Measurements from ENCODE around the gene ERC1.

GRCh38 chr12:1530592-1531152 is 539.6 kb downstream of the ERC1 start:
- TF ChIP-seq CTCF (IDR thresholded peaks at IDR 0.05; ENCODE audit: low read depth, low read length) (no peak), MYC (IDR thresholded peaks at IDR 0.05; ENCODE audit: low read depth, low read length) (no peak)

Data from NB4 (cell line).